GM13976 (cell line): ENCODE data around the gene UGT1A4.
A peak's percentile ranks its signal among the peaks of the same experiment; 100 is the strongest.

Experiments
- DNase-seq: peaks from one replicate; pipeline ENCODE4 v3.0.0; 2012; ENCODE audit warnings: low spot score
- in situ Hi-C: fragments of 300-500 bp; cut with MboI; formaldehyde crosslinking; loops from one replicate; pipeline ENCODE4 v1.12.0; 2022; ENCODE audit warnings: low sequenced_read_pairs, mixed read lengths, inconsistent platforms; ENCODE audit not compliant: unreplicated experiment
- TF ChIP-seq, protein P1 (sequence below): IDR thresholded peaks from 2 replicates; pipeline ENCODE4 v1.5.1; 2012; ENCODE audit warnings: borderline replicate concordance, mild to moderate bottlenecking; ENCODE audit not compliant: insufficient read depth; ENCODE audit errors: extremely low read depth, missing control alignments, control extremely low read depth

The UGT1A4 gene

DNA sequence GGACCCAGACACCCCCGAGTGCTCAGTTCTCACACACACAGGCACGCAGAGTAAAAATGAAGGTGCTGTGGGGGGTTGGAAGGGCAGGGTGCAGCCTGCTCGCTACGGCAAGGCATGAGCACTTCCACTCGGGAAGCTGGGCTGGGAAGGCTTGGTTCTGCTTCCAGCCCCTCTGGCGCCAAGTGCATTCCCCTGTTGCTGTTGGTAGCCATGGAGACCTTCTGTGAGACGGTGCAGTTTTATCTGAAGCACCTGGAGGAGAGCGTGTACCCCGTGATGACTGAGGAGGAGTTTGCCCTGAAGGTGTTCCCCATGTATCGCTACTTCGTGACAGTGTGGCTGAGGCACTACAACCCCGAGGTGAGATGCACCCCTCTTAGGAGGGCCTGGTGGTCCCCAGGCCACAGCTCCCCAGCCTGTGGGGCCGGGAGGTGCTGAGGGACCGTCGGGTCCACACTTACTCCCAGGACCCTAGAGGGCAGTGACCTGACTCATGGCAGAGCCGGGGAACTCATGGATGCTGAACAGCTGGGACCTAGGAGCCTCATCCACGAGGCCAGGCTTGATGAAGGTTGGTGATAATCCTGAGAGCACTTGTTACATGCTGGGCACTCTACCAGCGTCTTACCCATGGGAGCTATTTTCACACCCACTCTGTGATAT is 75.1 kb downstream of the UGT1A4 start:
- no peak for DNase-seq
- in situ Hi-C loops = no loop called here
- TF ChIP-seq, protein P1, sequence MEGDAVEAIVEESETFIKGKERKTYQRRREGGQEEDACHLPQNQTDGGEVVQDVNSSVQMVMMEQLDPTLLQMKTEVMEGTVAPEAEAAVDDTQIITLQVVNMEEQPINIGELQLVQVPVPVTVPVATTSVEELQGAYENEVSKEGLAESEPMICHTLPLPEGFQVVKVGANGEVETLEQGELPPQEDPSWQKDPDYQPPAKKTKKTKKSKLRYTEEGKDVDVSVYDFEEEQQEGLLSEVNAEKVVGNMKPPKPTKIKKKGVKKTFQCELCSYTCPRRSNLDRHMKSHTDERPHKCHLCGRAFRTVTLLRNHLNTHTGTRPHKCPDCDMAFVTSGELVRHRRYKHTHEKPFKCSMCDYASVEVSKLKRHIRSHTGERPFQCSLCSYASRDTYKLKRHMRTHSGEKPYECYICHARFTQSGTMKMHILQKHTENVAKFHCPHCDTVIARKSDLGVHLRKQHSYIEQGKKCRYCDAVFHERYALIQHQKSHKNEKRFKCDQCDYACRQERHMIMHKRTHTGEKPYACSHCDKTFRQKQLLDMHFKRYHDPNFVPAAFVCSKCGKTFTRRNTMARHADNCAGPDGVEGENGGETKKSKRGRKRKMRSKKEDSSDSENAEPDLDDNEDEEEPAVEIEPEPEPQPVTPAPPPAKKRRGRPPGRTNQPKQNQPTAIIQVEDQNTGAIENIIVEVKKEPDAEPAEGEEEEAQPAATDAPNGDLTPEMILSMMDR = no peak

GRCh38 chr2:233794128-233794658 is 75.7 kb downstream of the UGT1A4 start:
- in situ Hi-C loops = no loop called here
- DNase-seq = peak; percentile 21
- TF ChIP-seq, protein P1 = no peak

GRCh38 chr2:233795735-233796171 is 77.2 kb downstream of the UGT1A4 start:
- no peak for DNase-seq
- in situ Hi-C loops = no loop called here
- TF ChIP-seq, protein P1 = no peak

DNA sequence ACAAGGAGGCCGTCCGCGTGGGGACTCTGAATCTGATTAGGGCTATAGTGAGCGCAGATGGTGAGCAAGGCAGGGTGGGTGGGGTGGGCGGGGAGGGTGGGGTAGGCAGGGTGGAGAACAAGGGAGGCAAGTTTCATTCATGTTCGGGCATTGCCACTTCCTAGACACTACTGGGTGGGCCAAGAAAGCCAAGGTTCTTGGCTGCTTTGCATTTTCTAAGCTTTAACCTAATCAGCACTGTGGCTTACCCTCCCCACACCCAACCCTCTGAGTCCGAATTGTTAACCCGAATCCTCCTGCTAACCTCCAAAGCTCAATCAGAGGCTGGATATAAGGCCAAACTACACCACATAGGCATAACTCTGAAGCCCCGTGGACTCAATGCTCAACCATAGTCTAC is 77.7 kb downstream of the UGT1A4 start:
- DNase-seq = no peak
- in situ Hi-C loops = no loop called here
- TF ChIP-seq, protein P1 = no peak

- in situ Hi-C loops = no loop called here
- TF ChIP-seq, protein P1 = no peak
- DNase-seq = no peak
Measured at GRCh38 chr2:233798335-233799086, 80.0 kb downstream of the UGT1A4 start.

DNA sequence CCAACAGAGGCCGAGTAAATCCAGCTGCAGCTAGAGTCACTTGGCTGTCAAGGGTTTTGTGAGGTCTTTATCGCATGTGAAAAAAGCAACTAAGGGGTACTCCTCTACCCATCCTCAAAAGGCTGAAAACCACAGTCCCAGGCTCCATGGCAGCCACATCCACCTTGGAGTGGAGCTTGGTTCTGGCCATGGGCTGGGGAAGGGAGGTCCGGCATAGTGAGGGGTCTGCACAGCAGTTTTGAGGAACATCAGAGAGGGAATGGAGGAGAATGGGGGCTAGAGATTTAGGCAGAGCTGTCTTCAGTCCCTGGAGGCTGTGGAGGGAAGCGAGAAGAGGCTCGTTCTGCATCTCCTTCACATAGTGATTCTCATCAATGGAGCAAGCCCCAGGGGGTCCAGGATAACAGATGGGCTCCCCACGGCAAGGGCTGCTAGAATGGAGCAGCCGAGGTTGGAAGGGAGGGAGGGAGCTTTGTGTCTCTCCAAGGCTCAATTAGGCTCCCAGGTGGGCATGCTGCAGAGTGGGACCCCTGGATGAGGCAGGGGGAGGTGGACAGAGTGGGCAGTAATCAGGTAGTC is 80.6 kb downstream of the UGT1A4 start:
- TF ChIP-seq, protein P1 = no peak
- no peak for DNase-seq
- in situ Hi-C loops = no loop called here
